SIG-M5 treated with dmso at 0.1 percent for 504 hours (cell line): ENCODE results near the gene MAP3K5.
"Not testable (repeated sequence)": the region's sequence is repeated elsewhere in the genome, so short reads cannot be mapped to it uniquely, and the experiment has no call there.

Experiments
- DNase-seq: peaks from one replicate; lab custom pipeline; 2025; ENCODE audit not compliant: unreplicated experiment; lab: John Stamatoyannopoulos, UW

The MAP3K5 gene, protein sequence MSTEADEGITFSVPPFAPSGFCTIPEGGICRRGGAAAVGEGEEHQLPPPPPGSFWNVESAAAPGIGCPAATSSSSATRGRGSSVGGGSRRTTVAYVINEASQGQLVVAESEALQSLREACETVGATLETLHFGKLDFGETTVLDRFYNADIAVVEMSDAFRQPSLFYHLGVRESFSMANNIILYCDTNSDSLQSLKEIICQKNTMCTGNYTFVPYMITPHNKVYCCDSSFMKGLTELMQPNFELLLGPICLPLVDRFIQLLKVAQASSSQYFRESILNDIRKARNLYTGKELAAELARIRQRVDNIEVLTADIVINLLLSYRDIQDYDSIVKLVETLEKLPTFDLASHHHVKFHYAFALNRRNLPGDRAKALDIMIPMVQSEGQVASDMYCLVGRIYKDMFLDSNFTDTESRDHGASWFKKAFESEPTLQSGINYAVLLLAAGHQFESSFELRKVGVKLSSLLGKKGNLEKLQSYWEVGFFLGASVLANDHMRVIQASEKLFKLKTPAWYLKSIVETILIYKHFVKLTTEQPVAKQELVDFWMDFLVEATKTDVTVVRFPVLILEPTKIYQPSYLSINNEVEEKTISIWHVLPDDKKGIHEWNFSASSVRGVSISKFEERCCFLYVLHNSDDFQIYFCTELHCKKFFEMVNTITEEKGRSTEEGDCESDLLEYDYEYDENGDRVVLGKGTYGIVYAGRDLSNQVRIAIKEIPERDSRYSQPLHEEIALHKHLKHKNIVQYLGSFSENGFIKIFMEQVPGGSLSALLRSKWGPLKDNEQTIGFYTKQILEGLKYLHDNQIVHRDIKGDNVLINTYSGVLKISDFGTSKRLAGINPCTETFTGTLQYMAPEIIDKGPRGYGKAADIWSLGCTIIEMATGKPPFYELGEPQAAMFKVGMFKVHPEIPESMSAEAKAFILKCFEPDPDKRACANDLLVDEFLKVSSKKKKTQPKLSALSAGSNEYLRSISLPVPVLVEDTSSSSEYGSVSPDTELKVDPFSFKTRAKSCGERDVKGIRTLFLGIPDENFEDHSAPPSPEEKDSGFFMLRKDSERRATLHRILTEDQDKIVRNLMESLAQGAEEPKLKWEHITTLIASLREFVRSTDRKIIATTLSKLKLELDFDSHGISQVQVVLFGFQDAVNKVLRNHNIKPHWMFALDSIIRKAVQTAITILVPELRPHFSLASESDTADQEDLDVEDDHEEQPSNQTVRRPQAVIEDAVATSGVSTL (N-terminal part only)

DNA sequence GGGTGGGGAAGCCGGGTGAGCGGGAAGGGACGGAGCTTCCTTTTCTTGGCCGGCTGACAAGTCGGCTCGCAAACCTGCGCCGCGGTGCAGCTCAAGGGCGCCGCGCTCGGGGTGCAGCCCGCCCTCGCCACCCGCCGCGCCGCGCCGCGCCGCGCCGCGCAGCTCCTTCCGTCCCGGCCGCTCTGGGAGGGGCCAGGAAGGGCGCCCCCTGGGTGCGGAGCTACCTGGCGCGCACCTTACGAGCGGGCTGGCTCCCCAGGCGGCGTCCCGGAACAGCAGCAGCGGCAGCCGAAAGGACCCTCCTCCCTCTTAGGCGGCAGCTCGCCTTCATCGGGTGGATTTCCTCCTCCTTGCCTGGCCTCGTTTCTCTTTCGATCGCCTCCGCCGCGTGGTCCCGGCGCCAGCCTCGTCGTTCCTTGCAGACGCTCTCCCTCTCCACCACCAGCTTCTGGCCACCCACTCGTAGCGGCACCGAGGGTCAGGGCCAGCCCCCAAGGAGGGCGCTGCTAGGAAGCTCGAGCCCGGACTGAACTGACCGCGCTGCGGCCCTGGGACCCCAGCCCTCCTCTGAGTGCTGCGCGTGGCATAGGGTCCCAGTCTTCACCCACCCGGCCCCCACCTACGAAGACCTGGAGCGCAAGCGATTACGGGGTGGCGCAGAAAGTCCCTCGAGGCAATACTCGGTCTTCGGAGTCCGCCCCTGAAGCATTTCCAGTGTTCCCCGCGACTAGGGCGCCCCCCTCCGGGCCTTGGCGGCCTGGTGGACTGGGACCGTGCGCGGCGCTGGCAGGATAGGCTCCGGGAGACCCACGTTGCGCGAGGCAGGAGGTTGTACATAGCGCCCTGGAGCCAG lies at the start of gene MAP3K5:
Gene MAP3K5, minus strand, starts transcription at position 68 of the 853 bp plus-strand sequence. CDS start 320 bp downstream, outside the sequence.
- peak; percentile 90 for DNase-seq

DNA sequence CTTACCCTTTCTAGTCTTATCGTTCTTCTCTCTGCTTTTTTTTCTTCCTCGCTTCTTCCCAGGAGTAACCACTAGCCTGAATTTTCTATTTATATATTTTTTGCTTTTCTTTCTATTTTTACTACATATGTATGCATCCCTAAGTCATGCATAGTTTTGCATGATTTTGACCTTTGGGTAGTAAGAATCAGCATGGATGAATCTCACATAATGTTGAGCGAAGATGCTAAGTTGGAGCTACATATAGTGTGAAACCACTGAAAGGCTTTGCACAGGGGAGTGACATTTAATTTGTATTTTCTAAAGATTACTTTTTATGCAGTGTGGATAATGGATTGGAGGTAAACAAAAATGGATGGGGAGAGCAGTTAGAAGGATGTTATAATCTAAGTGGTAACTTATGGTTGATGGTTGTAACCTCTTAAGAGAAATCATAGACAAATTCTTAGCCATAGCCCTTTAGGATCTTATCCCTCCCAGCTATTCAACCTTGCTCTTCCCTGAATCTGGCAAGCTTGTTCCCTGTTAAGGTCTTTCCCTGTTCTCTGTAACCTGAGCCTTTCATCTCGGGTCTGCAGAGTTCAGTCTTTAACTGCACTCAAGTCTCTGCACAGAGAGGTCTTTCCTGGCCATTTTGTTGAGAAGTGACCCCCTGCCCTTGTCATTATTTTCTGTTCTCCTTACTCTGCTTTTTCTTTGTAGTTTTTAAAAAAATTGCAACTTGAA lies 48.2 kb upstream of the MAP3K5 start:
- DNase-seq = no peak

DNA sequence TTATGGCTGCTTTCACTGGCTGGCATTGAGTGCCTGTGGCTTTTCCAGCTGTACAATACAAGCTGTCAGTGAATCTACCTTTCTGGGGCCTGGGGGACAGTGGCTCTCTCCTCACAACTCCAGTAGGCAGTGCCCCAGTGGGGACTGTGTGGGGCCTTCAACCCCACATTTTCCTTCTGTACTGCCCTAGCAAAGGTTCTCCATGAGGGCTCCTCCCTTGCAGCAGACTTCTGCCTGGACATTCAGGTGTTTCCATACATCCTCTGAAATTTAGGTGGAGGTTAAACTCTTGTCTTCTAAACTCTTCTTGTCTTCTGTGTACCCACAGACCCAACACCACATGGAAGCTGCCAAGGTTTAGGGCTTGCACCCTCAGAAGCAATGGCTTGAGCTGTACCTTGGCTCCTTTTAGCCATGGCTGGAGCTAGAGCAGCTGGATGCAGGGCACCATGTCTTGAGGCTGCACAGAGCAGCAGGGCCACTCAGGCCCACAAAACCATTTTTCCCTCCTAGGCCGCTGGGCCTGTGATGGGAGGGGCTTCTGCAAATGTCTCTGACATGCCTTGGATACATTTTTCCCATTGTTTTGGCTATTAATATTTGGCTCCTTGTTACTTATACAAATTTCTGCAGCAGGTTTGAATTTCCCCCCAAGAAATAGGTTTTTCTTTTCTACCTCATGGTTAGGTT lies 39.7 kb upstream of the MAP3K5 start:
- DNase-seq = no peak

DNA sequence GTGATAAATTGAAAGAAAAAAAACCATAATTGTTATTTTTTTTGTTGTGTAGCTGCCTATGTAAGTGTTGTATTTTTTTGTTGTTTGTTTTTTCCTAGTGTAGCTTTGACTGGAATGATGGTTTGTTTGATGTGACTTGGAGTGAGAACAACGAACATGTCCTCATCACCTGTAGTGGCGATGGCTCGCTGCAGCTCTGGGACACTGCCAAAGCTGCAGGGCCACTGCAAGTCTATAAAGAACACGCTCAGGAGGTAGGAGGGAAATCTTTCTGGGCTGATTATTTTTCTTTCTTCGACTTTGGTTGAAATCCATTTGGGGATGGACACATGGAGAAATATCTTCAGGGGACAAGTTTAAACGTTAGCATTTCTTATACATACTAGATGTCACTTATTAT lies 33.9 kb upstream of the MAP3K5 start:
- DNase-seq = no peak

DNA sequence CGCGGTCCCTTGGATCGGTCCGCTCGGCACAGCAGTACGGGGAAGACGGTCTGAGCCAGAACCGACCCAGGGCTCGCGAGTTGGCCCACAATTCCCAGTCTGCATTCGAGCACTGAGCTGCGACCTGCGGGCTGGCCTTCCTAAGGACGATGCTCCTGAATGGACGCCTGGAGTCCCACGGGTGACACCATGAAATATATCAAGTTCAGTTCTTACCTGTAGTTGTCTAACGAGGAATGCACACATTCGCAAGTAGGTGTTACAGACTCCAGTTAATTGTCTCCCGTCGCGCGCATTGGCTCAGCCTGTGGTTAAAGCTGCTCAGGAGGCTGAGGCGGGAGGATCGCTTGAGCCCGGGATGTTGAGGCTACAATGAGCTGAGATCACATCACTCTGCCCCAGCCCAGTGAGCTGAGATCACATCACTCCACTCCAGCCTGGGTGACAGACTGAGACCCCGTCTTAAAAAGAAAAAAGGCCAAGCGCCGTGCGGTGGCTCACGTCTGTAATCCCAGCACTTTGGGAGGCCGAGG lies 30.9 kb upstream of the MAP3K5 start:
- no peak for DNase-seq

DNA sequence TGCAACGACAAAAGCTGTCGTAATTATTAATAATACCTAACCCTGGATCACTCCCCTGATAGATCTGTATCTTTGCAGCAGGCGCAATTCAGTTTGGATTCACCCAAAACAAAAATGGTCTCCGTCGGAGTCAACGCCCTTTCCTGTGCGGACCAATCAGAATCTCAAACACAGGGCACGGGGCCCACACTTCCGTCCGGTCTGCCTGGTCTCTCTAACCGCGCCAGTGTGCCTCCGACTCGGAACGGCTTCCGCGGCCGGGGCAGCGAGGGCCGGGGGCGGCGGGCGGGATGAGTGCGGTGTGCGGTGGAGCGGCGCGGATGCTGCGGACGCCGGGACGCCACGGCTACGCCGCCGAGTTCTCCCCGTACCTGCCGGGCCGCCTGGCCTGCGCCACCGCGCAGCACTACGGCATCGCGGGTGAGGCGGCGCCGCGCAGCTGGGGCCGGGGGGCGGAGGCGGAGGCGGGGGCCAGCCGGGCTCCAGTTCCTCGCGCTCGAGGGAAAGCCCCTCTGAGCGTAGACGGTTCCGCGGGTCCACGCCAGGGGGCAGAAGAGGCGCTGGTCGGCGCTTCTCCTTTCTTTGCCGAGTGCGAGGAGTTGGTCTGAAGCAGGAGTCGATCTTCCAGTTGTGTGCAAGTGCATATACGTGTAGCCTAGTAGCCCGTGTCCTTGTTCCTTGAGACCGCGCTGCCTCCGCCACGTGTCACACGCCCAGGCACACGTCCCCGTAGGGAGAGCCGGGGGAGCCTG lies 30.3 kb upstream of the MAP3K5 start, which contains the start of gene PEX7:
Gene PEX7, plus strand, starts transcription at position 217 of the 752 bp plus-strand sequence. Its CDS starts 74 bp downstream, at position 291.
- DNase-seq = peak; percentile 86

DNA sequence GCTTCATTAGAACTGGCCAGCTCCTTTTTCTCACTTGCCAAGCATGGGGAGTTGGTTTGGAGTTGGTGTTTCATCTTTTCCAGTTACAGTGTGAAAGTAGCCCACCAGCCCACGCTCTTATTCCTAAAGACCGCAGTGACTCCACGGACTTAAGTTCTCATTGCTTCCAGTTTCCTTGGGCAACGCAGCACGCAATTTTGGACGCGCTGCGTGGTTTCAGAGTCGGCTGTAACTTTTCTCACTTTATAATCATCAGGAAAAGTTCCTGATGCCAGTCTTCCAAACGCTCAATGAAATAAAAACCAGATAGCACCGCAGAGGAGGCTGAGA lies 29.7 kb upstream of the MAP3K5 start:
- DNase-seq = no peak

DNA sequence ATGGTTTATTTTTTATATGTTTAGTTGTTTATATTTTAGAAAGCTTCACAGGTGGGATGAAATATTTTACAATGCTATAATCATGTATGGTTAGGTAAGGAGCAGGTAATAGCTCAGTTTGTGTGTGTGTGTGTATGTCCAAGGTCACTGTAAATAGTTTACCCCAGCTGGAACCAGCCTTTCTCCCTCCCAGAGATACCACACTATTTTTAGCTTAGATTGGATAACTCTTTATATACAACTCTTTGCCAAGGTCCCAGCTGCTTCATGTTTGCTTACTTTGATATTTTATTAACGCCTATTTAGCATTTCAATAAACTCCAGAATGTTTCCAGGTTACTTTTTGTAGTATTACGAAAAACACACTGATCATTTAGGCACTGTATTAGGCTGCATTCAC lies 28.3 kb upstream of the MAP3K5 start:
- no peak for DNase-seq

DNA sequence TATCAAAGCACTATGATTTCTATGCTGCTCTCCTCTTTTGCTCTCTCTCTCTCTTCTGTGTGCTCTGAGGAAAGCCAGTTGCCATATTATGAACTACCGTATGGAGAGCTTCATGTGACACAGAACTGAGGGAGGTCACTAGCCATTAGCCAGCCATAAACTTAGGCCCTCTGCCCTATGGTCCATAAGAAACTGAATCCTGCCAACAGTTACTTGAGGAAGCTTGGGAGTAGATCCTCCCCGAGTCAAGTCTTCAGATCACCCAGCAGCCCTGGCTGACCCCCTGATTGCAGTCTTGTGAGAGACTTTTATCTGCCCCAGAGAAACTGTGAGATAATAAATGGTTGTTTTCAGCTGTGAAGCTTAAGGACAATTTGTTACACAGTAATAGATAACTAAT lies 24.4 kb upstream of the MAP3K5 start:
- no peak for DNase-seq

DNA sequence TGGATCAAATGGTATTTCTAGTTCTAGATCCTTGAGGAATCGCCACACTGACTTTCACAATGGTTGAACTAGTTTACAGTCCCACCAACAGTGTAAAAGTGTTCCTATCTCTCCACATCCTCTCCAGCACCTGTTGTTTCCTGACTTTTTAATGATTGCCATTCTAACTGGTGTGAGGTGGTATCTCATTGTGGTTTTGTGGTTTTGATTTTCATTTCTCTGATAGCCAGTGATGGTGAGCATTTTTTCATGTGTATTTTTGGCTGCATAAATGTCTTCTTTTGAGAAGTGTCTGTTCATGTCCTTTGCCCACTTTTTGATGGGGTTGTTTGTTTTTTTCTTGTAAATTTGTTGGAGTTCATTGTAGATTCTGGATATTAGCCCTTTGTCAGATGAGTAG lies 23.3 kb upstream of the MAP3K5 start:
- not testable (repeated sequence) for DNase-seq

DNA sequence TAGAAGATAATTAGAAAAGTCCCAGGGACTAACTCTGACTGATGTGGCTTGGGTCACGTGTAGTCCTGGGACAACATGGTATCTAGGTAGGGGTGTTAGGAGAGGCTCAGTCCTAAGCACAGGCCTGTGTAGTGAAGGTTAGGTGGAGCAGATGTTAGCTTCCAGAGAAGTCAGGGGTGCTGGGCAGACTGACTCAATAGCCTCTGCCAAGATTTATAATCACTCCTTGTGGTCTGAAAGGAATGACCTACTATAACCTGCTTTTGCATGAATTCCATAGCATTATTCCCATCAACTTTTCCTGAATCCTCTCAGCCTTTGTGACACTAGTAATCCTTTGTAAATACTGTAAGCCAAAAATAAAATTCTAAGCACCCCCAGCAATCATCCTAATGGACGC lies 19.9 kb upstream of the MAP3K5 start:
- no peak for DNase-seq

DNA sequence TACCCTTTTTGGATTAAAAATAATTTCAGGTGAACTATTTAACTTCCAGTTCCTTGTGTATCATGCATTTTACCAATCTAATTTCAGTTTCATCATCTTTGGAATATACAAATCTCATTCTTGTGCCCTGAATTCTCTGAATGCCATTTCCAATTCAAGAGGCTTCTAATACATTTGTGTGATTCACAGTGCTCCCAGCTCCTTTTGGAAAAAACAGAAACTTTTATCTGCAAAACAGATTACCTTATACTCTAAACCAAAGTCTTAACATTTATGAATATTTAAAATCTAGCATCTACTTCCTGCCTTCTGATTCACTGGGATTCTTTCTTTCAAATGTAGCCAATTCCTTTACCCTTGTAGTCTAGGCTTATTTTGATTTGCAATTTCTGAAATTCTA lies 19.0 kb upstream of the MAP3K5 start:
- no peak for DNase-seq

DNA sequence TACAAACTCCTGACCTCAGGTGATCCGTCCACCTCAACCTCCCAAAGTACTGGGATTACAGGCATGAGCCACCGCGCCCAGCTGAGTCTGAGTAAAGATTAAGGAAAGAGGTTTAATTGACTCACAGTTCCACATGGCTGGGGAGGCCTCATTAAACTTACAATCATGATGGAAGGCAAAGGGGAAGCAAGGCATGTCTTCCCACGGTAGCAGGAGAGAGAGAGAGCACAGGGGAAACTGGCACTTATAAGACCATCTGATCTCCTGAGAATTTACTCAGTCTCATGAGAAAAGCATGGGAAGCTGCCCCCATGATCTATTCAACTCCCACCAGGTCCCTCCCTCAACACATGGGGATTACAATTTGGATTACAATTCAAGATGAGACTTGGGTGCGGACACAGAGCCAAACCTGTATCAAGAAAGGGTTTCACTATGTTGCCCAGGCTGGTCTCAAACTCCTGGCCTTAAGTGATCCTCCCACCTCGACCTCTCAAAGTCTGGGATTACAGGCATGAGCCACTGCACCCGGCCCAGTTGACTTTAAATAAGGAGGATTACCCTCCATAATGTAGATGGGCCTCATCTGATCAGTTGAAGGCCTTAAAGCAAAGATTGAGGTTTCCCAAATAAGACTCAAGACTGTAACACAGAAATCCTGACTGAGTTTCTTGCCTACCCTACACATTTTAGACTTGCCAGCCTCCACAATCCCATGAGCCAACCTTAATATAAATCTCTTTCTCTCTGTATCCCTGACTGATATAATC lies 17.0 kb upstream of the MAP3K5 start:
- DNase-seq = no peak

DNA sequence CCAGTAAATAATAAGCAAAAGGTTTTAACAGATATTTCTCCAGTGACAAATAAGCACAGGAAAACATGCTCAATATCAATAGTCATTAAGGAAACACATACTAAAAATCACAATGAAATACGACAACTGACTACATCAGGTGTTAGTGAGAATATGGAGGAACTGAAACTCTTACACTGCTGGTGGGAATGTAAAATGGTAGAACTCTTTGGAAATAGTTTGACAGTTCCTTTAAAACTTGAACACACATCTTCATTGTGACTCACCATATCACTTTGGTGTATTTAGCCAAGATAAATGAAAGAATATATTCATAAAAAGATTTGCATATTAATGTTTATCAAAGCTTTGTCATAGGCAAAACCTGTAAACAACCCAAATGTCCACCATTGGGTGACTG lies 11.3 kb upstream of the MAP3K5 start:
- peak; percentile 23 for DNase-seq

DNA sequence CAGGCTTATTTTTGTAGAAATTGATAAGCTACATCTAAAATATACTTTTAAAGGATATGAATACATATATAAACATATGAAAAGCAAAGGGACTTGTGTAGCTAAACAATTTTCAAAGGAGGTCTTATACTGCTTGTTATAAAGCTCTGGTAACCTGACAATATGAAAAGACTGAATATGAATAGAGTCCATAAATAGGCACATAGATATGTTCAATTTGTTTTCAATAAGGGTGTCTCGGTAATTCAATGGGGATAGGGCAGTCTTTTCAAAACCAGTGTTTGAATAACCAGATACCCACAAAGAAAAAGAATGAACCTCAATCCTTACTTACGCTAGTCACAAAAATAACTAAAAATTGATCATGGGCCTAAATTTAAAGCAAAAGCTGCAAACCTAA lies 9.3 kb upstream of the MAP3K5 start:
- DNase-seq = no peak

DNA sequence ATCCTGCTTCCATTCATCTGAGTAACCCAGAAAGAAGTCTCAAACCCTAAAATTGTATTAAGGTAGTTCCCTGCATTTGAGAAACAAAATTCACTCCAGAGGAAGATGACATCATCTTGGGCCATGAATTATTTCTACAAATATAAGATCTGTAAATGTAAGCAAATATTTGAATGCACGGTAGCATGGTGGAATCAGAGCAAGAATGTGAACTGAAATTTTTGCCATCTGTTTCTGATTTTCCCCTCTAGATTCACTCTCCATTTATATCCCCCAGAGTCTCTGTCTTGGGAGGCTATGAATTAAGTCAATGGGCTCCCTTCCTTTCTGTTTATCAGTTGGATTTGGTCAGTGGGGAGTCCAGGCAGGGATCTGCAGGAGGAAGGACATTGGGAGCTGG lies 5.8 kb upstream of the MAP3K5 start:
- DNase-seq = no peak

DNA sequence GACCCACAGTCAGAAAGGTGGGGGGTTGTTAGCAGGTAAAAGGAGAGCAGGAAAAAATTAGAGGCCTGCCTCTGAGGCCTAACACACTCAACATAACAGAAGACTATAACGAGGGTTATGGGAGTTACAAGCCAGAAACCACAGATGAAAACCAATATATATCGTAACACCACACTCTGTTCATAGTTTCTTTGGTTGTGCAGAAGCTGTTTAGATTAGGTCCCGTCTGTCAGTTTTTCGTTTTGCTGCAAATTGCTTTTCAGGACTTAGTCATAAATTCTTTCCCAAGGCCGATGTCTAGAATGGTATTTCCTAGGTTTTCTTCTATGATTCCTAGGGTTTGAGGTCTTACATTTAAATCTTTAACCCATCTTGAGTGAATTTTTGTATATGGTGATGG lies 3.7 kb upstream of the MAP3K5 start:
- no peak for DNase-seq

DNA sequence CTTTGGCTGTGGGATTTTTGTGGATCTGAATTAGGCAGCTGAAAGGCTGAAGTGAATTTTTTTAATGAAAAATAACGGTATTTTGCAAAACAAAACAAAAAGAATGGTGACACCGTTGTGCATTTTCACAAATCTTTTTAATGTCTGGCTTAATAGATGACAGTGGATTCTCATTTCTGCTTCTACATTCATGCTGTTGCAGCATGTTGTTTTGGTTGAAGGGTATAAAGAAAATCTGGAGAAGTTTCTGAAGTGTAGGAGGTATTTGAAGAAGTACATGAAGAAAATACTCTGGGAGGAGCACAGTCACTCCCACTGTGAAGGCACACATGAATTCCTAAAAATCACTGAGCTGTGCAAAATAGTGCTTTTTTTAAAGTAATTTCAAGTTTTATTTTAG lies 3.1 kb upstream of the MAP3K5 start:
- no peak for DNase-seq
